Testis (tissue), 2 donors: Measurements from ENCODE around the gene C13orf42.

Source experiments
- POLR2A ChIP-seq: fragments of 450-650 bp; IDR thresholded peaks from one replicate; pipeline ENCODE4 v1.6.1; 2017; ENCODE audit warnings: antibody characterized with exemption, mild to moderate bottlenecking, moderate library complexity
- TF ChIP-seq, protein P1 (sequence below), 3 experiments: fragments of 450-650 bp in 2 of 3; fragments of 200-600 bp in 1 of 3; sonication (generic) in 1 of 3; IDR thresholded peaks; one replicate each; pipeline ENCODE4 v1.5.1; 2016 to 2019; ENCODE audit warnings: antibody characterized with exemption in 3 of 3, mild to moderate bottlenecking in 2 of 3, moderate library complexity in 1 of 3

DNA sequence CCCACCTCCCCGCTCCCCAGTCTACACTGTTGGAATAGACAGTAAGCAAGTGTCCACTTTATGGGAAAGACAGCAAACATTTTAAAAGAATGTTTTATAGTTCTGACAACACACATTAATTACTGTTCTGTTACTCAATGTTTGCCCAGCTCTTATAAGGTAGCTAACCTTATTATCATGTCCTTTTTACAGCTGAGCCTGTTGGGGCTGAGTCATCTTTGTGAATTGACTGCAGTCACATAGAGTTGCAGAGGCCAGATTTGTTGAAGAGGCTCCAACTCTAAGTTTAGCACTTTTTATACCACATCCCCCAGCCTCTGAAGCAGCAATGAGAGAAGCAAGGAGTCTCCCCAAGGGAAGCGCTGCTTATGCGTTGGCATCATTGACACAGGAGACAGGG, 76.2 kb downstream of the C13orf42 start:
- TF ChIP-seq, protein P1, sequence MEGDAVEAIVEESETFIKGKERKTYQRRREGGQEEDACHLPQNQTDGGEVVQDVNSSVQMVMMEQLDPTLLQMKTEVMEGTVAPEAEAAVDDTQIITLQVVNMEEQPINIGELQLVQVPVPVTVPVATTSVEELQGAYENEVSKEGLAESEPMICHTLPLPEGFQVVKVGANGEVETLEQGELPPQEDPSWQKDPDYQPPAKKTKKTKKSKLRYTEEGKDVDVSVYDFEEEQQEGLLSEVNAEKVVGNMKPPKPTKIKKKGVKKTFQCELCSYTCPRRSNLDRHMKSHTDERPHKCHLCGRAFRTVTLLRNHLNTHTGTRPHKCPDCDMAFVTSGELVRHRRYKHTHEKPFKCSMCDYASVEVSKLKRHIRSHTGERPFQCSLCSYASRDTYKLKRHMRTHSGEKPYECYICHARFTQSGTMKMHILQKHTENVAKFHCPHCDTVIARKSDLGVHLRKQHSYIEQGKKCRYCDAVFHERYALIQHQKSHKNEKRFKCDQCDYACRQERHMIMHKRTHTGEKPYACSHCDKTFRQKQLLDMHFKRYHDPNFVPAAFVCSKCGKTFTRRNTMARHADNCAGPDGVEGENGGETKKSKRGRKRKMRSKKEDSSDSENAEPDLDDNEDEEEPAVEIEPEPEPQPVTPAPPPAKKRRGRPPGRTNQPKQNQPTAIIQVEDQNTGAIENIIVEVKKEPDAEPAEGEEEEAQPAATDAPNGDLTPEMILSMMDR (IDR thresholded peaks at IDR 0.05) = no peak
- TF ChIP-seq POLR2A = no peak
